NT2/D1 (cell line): ENCODE data around the gene SDF2.

ENCODE experiments used
- DNase-seq: peaks from one replicate; pipeline ENCODE4 v3.0.0-alpha.2; 2011; ENCODE audit warnings: low read depth, low spot score
- H3K27me3 ChIP-seq: 2 replicates; pipeline ENCODE4 v1.6.0; 2011; ENCODE audit warnings: mild to moderate bottlenecking; ENCODE audit not compliant: insufficient read length, insufficient read depth
- H3K36me3 ChIP-seq: 2 replicates; pipeline ENCODE4 v1.6.1; 2011; ENCODE audit warnings: mild to moderate bottlenecking, low read length, mixed read lengths; ENCODE audit not compliant: insufficient read depth, insufficient read length
- H3K4me1 ChIP-seq: 2 replicates; pipeline ENCODE4 v1.5.1; 2011; ENCODE audit not compliant: insufficient read depth, insufficient read length
- H3K4me3 ChIP-seq: 2 replicates; pipeline ENCODE4 v1.5.1; 2011; ENCODE audit warnings: low read depth; ENCODE audit not compliant: insufficient read length
- H3K9ac ChIP-seq: 2 replicates; pipeline ENCODE4 v1.6.0; 2011; ENCODE audit warnings: low read depth; ENCODE audit not compliant: insufficient read length
- H3K9me3 ChIP-seq: 2 replicates; pipeline ENCODE4 v1.5.1; 2011; ENCODE audit warnings: mild to moderate bottlenecking, low read length; ENCODE audit not compliant: insufficient read depth
- SUZ12 ChIP-seq: IDR thresholded peaks from 2 replicates; pipeline ENCODE4 v1.6.1; 2011; ENCODE audit not compliant: insufficient read length, insufficient read depth; ENCODE audit errors: extremely low read depth
- YY1 ChIP-seq: IDR thresholded peaks from 2 replicates; pipeline ENCODE4 v1.6.1; 2011; ENCODE audit not compliant: insufficient read length, insufficient read depth
- ZNF274 ChIP-seq: IDR thresholded peaks from 2 replicates; pipeline ENCODE4 v1.6.1; 2011; ENCODE audit warnings: mild to moderate bottlenecking, low read depth, low read length

Gene SDF2

GRCh38 chr17:28693869-28694268 is 32.2 kb upstream of the SDF2 start:
- Histone ChIP-seq H3K9ac (no peak overlapping the region), H3K4me1 (no peaks in the 10 kb centered on the region), H3K9me3 (no peaks in the 10 kb centered on the region), H3K27me3 (no peaks in the 10 kb centered on the region), H3K4me3 (no peak overlapping the region), H3K36me3 (peaks cover 90% of the 10 kb centered on the region)
- TF ChIP-seq YY1: no peak
- no peak for TF ChIP-seq ZNF274
- no peak for TF ChIP-seq SUZ12
- DNase-seq: no peak

DNA sequence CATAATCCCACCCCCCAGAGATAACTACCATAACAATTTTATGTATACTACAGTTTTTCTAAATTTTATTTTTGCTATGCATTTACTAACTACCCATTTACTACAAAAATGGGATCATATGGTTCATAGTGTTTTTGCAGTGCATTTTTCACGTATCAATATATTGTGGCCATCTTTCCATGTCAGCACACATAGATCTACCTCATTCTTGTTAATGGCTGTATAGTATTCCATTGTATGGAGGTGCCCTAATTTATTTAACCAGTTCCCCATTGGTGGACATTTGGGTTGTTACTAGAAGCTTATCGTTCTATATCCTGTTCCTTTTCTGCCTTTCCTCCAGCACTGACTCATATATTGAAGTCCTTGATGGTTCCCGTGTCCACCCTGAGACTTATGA is 27.3 kb upstream of the SDF2 start:
- no peaks in the 10 kb centered on the region for H3K4me1 ChIP-seq
- no peak overlapping the region for H3K4me3 ChIP-seq
- no peaks in the 10 kb centered on the region for H3K27me3 ChIP-seq
- H3K36me3 ChIP-seq: peaks cover 92% of the 10 kb centered on the region
- H3K9ac ChIP-seq: no peak overlapping the region
- H3K9me3 ChIP-seq: no peaks in the 10 kb centered on the region
- DNase-seq: no peak
- TF ChIP-seq YY1 (no peak), ZNF274 (no peak), SUZ12 (no peak)

DNA sequence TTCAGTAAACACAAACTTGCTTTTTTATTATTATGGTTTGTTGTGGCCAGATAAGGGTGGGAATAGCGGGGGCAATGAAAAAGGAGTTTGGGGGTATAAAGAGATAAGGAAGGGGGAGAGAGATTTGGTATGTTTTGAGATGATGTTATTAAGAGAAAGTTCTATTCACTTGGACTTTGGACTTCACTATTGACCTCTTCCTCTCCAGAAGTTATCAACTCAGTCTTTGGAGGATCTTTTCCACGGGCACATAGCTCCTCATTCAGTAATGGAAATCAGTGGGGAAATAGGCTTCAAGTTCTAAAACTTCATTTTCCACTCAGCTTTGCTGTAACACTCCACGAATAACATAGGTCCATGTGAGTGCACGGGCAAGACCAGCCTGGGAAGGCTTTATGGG is 26.8 kb upstream of the SDF2 start:
- no peak for TF ChIP-seq ZNF274
- H3K9me3 ChIP-seq: no peaks in the 10 kb centered on the region
- no peaks in the 10 kb centered on the region for H3K4me1 ChIP-seq
- peaks cover 91% of the 10 kb centered on the region for H3K36me3 ChIP-seq
- no peaks in the 10 kb centered on the region for H3K27me3 ChIP-seq
- H3K9ac ChIP-seq: no peak overlapping the region
- H3K4me3 ChIP-seq: no peak overlapping the region
- DNase-seq: no peak

DNA sequence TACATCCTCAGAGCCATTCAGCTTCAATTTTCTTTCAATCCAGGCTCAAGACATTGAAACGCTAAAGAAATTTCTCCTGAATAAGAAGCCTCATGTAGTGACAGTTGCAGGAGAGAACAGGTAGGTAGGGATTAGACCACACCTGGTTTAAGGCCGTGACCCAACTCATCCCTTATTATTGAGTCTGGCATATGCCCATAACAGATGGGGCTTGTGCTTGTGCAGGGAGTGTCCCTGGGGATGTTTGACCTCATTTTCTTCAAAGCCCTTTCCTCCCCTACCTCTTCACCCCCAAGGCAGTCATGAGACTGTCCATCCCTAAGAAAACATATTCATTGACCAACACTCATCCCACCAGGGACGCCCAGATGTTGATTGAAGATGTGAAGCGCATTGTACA is 24.6 kb upstream of the SDF2 start:
- Histone ChIP-seq H3K9me3 (no peaks in the 10 kb centered on the region), H3K9ac (no peak overlapping the region), H3K4me3 (no peak overlapping the region), H3K27me3 (no peaks in the 10 kb centered on the region), H3K4me1 (no peaks in the 10 kb centered on the region), H3K36me3 (peaks cover 98% of the 10 kb centered on the region)
- no peak for DNase-seq
- TF ChIP-seq SUZ12 (no peak), ZNF274 (no peak), YY1 (no peak)

DNA sequence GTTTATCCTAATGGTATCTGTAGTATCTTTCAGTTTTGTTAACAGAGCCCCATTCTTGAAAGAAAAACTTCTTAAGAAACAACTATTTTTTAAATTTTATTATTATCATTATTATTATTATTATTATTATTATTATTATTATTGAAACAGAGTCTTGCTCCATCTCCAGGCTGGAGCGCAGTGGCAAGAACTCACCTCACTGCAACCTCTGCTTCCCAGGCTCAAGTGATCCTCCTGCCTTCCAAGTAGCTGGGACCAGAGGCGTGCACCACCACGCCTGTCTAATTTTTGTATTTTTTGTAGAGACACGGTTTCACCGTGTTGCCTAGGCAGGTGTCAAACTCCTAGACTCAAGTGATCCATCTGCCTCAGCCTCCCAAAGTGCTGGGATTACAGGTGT is 23.7 kb upstream of the SDF2 start:
- H3K36me3 ChIP-seq: peaks cover 98% of the 10 kb centered on the region
- no peaks in the 10 kb centered on the region for H3K9me3 ChIP-seq
- H3K27me3 ChIP-seq: no peaks in the 10 kb centered on the region
- no peak overlapping the region for H3K4me3 ChIP-seq
- H3K4me1 ChIP-seq: no peaks in the 10 kb centered on the region
- no peak overlapping the region for H3K9ac ChIP-seq
- no peak for DNase-seq
- TF ChIP-seq YY1 (no peak), ZNF274 (no peak), SUZ12 (no peak)

- Histone ChIP-seq H3K4me3 (no peak overlapping the region), H3K9ac (no peak overlapping the region), H3K4me1 (no peaks in the 10 kb centered on the region), H3K36me3 (peaks cover 94% of the 10 kb centered on the region), H3K9me3 (no peaks in the 10 kb centered on the region), H3K27me3 (no peaks in the 10 kb centered on the region)
- TF ChIP-seq YY1 (no peak), SUZ12 (no peak), ZNF274 (no peak)
- no peak for DNase-seq
These were observed 23.3 kb upstream of the SDF2 start for GRCh38 chr17:28684963-28685362.

DNA sequence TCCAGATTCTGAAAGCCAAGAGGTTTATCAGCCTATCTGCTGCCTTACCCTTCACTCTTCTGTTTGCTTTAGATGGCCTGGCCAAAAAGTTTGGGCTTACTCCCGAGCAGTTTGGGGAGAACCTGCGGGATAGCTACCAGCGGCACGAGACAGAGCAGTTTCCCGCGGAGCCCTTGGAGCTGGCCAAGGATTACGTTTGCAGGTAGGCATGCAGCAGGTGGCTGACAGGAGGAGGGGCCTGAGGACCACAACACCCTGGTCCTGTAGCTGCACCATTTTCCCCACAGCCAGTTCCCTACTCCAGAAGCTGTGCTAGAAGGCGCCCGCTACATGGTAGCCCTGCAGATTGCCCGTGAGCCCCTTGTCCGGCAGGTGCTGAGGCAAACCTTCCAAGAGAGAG is 20.9 kb upstream of the SDF2 start:
- peaks cover 84% of the 10 kb centered on the region for H3K36me3 ChIP-seq
- no peak overlapping the region for H3K9ac ChIP-seq
- H3K27me3 ChIP-seq: no peaks in the 10 kb centered on the region
- TF ChIP-seq YY1 (no peak), ZNF274 (no peak), SUZ12 (no peak)
- no peaks in the 10 kb centered on the region for H3K9me3 ChIP-seq
- no peak for DNase-seq
- no peak overlapping the region for H3K4me3 ChIP-seq
- H3K4me1 ChIP-seq: no peaks in the 10 kb centered on the region

GRCh38 chr17:28675980-28676379 is 14.3 kb upstream of the SDF2 start:
- no peaks in the 10 kb centered on the region for H3K4me1 ChIP-seq
- no peak for DNase-seq
- H3K36me3 ChIP-seq: peaks cover 81% of the 10 kb centered on the region
- TF ChIP-seq ZNF274: no peak
- no peak for TF ChIP-seq YY1
- no peak for TF ChIP-seq SUZ12
- no peaks in the 10 kb centered on the region for H3K27me3 ChIP-seq
- no peak overlapping the region for H3K4me3 ChIP-seq
- H3K9ac ChIP-seq: no peak overlapping the region
- H3K9me3 ChIP-seq: no peaks in the 10 kb centered on the region
